H1 (cell line): ENCODE results near the gene SLC7A14. TPM values are rescaled to one million over a fixed set of nuclear protein-coding genes. Genes with fewer than 3 reads are reported as not detected.

Experiments used
- CTCF ChIA-PET: fragments of 300-600 bp; sonication (Branson Sonifier 250); formaldehyde crosslinking; loops from one replicate; lab custom pipeline; 2021; ENCODE audit not compliant: partially characterized antibody; lab: Charles Lee
- POLR2A ChIA-PET: fragments of 300-600 bp; sonication (Branson Sonifier 250); formaldehyde crosslinking; loops from one replicate; lab custom pipeline; 2021; ENCODE audit warnings: inconsistent platforms; ENCODE audit not compliant: partially characterized antibody; lab: Charles Lee
- DNase-seq, 2 experiments: peaks; one replicate each; pipeline versions ENCODE4 v3.0.0 to v3.0.0-alpha.2; 2010 to 2022; ENCODE audit warnings: low spot score in 2 of 2, low read depth in 1 of 2, mixed read lengths in 1 of 2
- FAIRE-seq: peaks from 2 replicates; lab custom pipeline; 2011; peaks lifted over from hg19 to GRCh38; lab: Jason Lieb, UNC
- H2AFZ ChIP-seq: 2 replicates; pipeline ENCODE4 v1.8.1; 2012; ENCODE audit warnings: low read length, inconsistent platforms
- H2AK5ac ChIP-seq: 2 replicates; pipeline ENCODE4 v1.6.1; 2013; ENCODE audit warnings: low read depth, low read length
- H2BK120ac ChIP-seq: replicated peaks from 2 replicates; pipeline ENCODE3; 2013; ENCODE audit warnings: low read depth, low read length, inconsistent platforms
- H2BK12ac ChIP-seq: 2 replicates; pipeline ENCODE4 v1.6.1; 2013; ENCODE audit warnings: low read depth, low read length
- H2BK15ac ChIP-seq: 2 replicates; pipeline ENCODE4 v1.6.1; 2013; ENCODE audit warnings: low read length
- H2BK20ac ChIP-seq: 2 replicates; pipeline ENCODE4 v1.6.1; 2013; ENCODE audit warnings: low read length
- H2BK5ac ChIP-seq: 2 replicates; pipeline ENCODE4 v1.6.1; 2013; ENCODE audit warnings: low read depth, low read length
- H3K14ac ChIP-seq: 2 replicates; pipeline ENCODE4 v1.6.1; 2013; ENCODE audit warnings: inconsistent platforms; ENCODE audit not compliant: insufficient read length
- H3K18ac ChIP-seq: 2 replicates; pipeline ENCODE4 v1.6.1; 2013; ENCODE audit warnings: low read length; ENCODE audit errors: extremely low read depth
- H3K23ac ChIP-seq: 2 replicates; pipeline ENCODE4 v1.6.1; 2013; ENCODE audit warnings: inconsistent platforms; ENCODE audit not compliant: insufficient read length
- H3K23me2 ChIP-seq: 2 replicates; pipeline ENCODE4 v1.6.1; 2013; ENCODE audit warnings: low read depth, low read length
- H3K27ac ChIP-seq: 2 replicates; pipeline ENCODE4 v1.6.1; 2011; ENCODE audit warnings: low read depth, low read length, inconsistent platforms
- H3K27me3 ChIP-seq, 4 experiments: replicated peaks in 1 of 4; 1 replicate in 1 of 4; 2 replicates in 3 of 4; pipeline versions ENCODE4 v1.6.1 to v1.8.1; 2011 to 2013; ENCODE audit warnings: low read length in 3 of 4, mild to moderate bottlenecking in 3 of 4, inconsistent platforms in 2 of 4, mixed read lengths in 2 of 4, moderate library complexity in 1 of 4; ENCODE audit not compliant: control insufficient read depth in 3 of 4, insufficient read depth in 3 of 4; ENCODE audit errors: extremely low read depth in 1 of 4
- H3K36me3 ChIP-seq, 4 experiments: 2 replicates each; pipeline versions ENCODE4 v1.6.1 to v1.8.1; 2011 to 2013; ENCODE audit warnings: mild to moderate bottlenecking in 4 of 4, low read length in 3 of 4, moderate library complexity in 2 of 4, control low read depth in 1 of 4, inconsistent platforms in 1 of 4; ENCODE audit not compliant: insufficient read depth in 4 of 4, control insufficient read depth in 2 of 4
- H3K4ac ChIP-seq: replicated peaks from 2 replicates; pipeline ENCODE3; 2013; ENCODE audit warnings: low read length, low read depth, mixed read lengths, inconsistent platforms; ENCODE audit not compliant: insufficient read length
- H3K4me1 ChIP-seq, 4 experiments: replicated peaks in 1 of 4; 1 replicate in 1 of 4; 2 replicates in 3 of 4; pipeline versions ENCODE4 v1.6.1 to v1.8.1; 2011 to 2013; ENCODE audit warnings: low read length in 3 of 4, inconsistent platforms in 2 of 4, mixed read lengths in 1 of 4; ENCODE audit not compliant: insufficient read depth in 4 of 4, control insufficient read depth in 3 of 4
- H3K4me2 ChIP-seq, 2 experiments: 2 replicates each; pipeline versions ENCODE4 v1.6.1 to v1.8.1; 2011 to 2013; ENCODE audit warnings: low read depth in 2 of 2, low read length in 2 of 2, control low read depth in 1 of 2, inconsistent platforms in 1 of 2, mild to moderate bottlenecking in 1 of 2; ENCODE audit not compliant: insufficient read depth in 1 of 2
- H3K4me3 ChIP-seq, 4 experiments: fragments of 200-600, 300-600 bp in 1 of 4; sonication (generic), shearing (Covaris generic), sonication (Bioruptor Twin) in 1 of 4; 2 replicates each; pipeline versions ENCODE4 v1.5.1 to v1.8.1; 2011 to 2016; ENCODE audit warnings: low read length in 4 of 4, low read depth in 3 of 4, control low read depth in 2 of 4, inconsistent platforms in 2 of 4, mild to moderate bottlenecking in 2 of 4, mixed read lengths in 1 of 4, moderate library complexity in 1 of 4; ENCODE audit not compliant: insufficient read depth in 2 of 4; ENCODE audit errors: extremely low read depth in 1 of 4
- H3K56ac ChIP-seq: replicated peaks from 2 replicates; pipeline ENCODE3; 2013; ENCODE audit warnings: low read depth, mild to moderate bottlenecking, mixed read lengths, low read length, inconsistent platforms; ENCODE audit not compliant: insufficient read length
- H3K79me1 ChIP-seq: 2 replicates; pipeline ENCODE4 v1.6.1; 2013; ENCODE audit warnings: low read depth, low read length, control low read depth
- H3K79me2 ChIP-seq, 2 experiments: 2 replicates each; pipeline versions ENCODE4 v1.6.1 to v1.8.1; 2012 to 2013; ENCODE audit warnings: low read length in 2 of 2, mild to moderate bottlenecking in 2 of 2, inconsistent platforms in 1 of 2; ENCODE audit not compliant: insufficient read depth in 2 of 2, control insufficient read depth in 1 of 2
- H3K9ac ChIP-seq, 4 experiments: replicated peaks in 1 of 4; 1 replicate in 1 of 4; 2 replicates in 3 of 4; pipeline versions ENCODE4 v1.6.1 to v1.8.1; 2011 to 2013; ENCODE audit warnings: low read depth in 3 of 4, low read length in 3 of 4, control low read depth in 2 of 4, mild to moderate bottlenecking in 2 of 4, moderate library complexity in 2 of 4, inconsistent platforms in 1 of 4; ENCODE audit errors: extremely low read depth in 1 of 4
- H3K9me3 ChIP-seq, 2 experiments: 2 replicates each; pipeline versions ENCODE4 v1.6.1 to v1.8.1; 2012 to 2013; ENCODE audit warnings: mild to moderate bottlenecking in 2 of 2, moderate library complexity in 2 of 2, control low read depth in 1 of 2, inconsistent platforms in 1 of 2, low read depth in 1 of 2, low read length in 1 of 2, mixed read lengths in 1 of 2; ENCODE audit not compliant: insufficient read depth in 2 of 2
- H4K20me1 ChIP-seq, 2 experiments: replicated peaks in 1 of 2; 2 replicates each; pipeline versions ENCODE3 to v1.8.1; 2011 to 2013; ENCODE audit warnings: inconsistent platforms in 2 of 2, low read length in 2 of 2, mild to moderate bottlenecking in 1 of 2; ENCODE audit not compliant: insufficient read depth in 2 of 2, control insufficient read depth in 1 of 2
- H4K5ac ChIP-seq: 2 replicates; pipeline ENCODE4 v1.6.1; 2013; ENCODE audit warnings: low read length, low read depth, mixed read lengths, inconsistent platforms; ENCODE audit not compliant: insufficient read length
- H4K8ac ChIP-seq: 2 replicates; pipeline ENCODE4 v1.8.0; 2013; ENCODE audit warnings: mild to moderate bottlenecking, moderate library complexity, low read length, inconsistent platforms; ENCODE audit not compliant: insufficient read depth; ENCODE audit errors: extremely low read depth
- H4K91ac ChIP-seq: replicated peaks from 2 replicates; pipeline ENCODE3; 2013; ENCODE audit warnings: low read length, mixed read lengths, inconsistent platforms; ENCODE audit not compliant: insufficient read length
- ATF3 ChIP-seq: IDR thresholded peaks from 2 replicates; pipeline ENCODE4 v1.6.1; 2011; ENCODE audit warnings: low read depth, mild to moderate bottlenecking, low read length; ENCODE audit not compliant: insufficient read depth
- EP300 ChIP-seq, 2 experiments: IDR thresholded peaks; 1 replicate in 1 of 2; 2 replicates in 1 of 2; pipeline ENCODE4 v1.6.1; 2011 to 2012; ENCODE audit warnings: low read depth in 2 of 2, low read length in 2 of 2, mild to moderate bottlenecking in 2 of 2, borderline replicate concordance in 1 of 2, inconsistent platforms in 1 of 2, moderate library complexity in 1 of 2
- POU5F1 ChIP-seq: IDR thresholded peaks from 2 replicates; pipeline ENCODE4 v1.6.1; 2011; ENCODE audit warnings: low read depth, mild to moderate bottlenecking, low read length, moderate library complexity
- RAD21 ChIP-seq, 2 experiments: IDR thresholded peaks in 1 of 2; conservative IDR thresholded peaks in 1 of 2; 2 replicates each; pipeline ENCODE4 v1.6.1; 2011; ENCODE audit warnings: low read depth in 2 of 2, low read length in 2 of 2, improper control_type of control experiment in 1 of 2, inconsistent platforms in 1 of 2, mild to moderate bottlenecking in 1 of 2, moderate library complexity in 1 of 2
- SP4 ChIP-seq: IDR thresholded peaks from 2 replicates; pipeline ENCODE4 v1.6.1; 2012; ENCODE audit warnings: low read length, inconsistent platforms
- TAF1 ChIP-seq: IDR thresholded peaks from 2 replicates; pipeline ENCODE4 v1.6.1; 2011; ENCODE audit warnings: mild to moderate bottlenecking, low read depth, low read length
- TBP ChIP-seq: IDR thresholded peaks from 2 replicates; pipeline ENCODE4 v1.6.1; 2011; ENCODE audit warnings: low read depth, low read length, improper control_type of control experiment
- WGBS, 2 experiments: shearing (Covaris generic) in 1 of 2; methylation state at CpG; one replicate each; pipeline versions ENCODE4 v1.1.6 to v1.1.7; 2013 to 2015; ENCODE audit warnings: low lambda C conversion rate in 2 of 2, mixed read lengths in 2 of 2, inconsistent platforms in 1 of 2, low coverage in 1 of 2, missing lambda C conversion rate in 1 of 2; ENCODE audit not compliant: insufficient replicate concordance in 2 of 2, insufficient coverage in 1 of 2, insufficient read length in 1 of 2; ENCODE audit errors: extremely low coverage in 1 of 2, missing lambda C conversion rate in 1 of 2; 5-methylcytosine and 5-hydroxymethylcytosine counted together
- polyA plus RNA-seq, 7 experiments: library from polyadenylated mRNA; depleted of rRNA in 3 of 7; stranded (reverse) in 5 of 7; unstranded in 2 of 7; fragments of >200 nt in 5 of 7; fragments of 200-250 nt in 2 of 7; gene quantifications; 1 replicate in 5 of 7; 2 replicates in 1 of 7; 4 replicates in 1 of 7; pipeline versions ENCODE4 v1.2.1 to v1.2.3, GENCODE V29; 2011 to 2013; ENCODE audit warnings: missing spikeins in 2 of 7, mixed read lengths in 2 of 7
- total RNA-seq: library from RNA; stranded (reverse); fragmentation: NEBNext Ultra II Directional; extraction: Animal tissue kit (Norgen Biotek cat#: 25700); gene quantifications from 2 replicates; pipeline ENCODE4 v1.2.1, GENCODE V29; 2021
- TF ChIP-seq, protein P1 (sequence below): IDR thresholded peaks from 2 replicates; pipeline ENCODE4 v1.6.1; 2012; ENCODE audit warnings: inconsistent platforms

SLC7A14 gene
- total and polyA plus RNA-seq, 2 of the 8 experiments (the other 6 are each of a cell fraction or from before 2014, with no cell fraction given) = 0.21 to 0.95 TPM

- Histone ChIP-seq H3K4ac (no peak overlapping the region), H3K27me3 (no peaks in the 10 kb centered on the region), H4K20me1 (no peaks in the 10 kb centered on the region), H3K79me2 (no peaks in the 10 kb centered on the region), H2BK20ac (no peak overlapping the region), H2BK15ac (no peak overlapping the region), H3K56ac (no peak overlapping the region), H4K8ac (no peak overlapping the region), H3K4me3 (no peak overlapping the region), H3K14ac (no peak overlapping the region), H3K23ac (no peak overlapping the region), H3K9me3 (no peaks in the 10 kb centered on the region), H3K9ac (no peak overlapping the region), H2BK5ac (no peak overlapping the region), H3K18ac (no peak overlapping the region), H2BK12ac (no peak overlapping the region), H3K23me2 (no peaks in the 10 kb centered on the region), H2AK5ac (no peak overlapping the region), H3K79me1 (no peaks in the 10 kb centered on the region), H2BK120ac (no peak overlapping the region), H3K4me1 (no peaks in the 10 kb centered on the region), H4K5ac (no peak overlapping the region), H2AFZ (no peak overlapping the region), H3K27ac (no peak overlapping the region), H3K36me3 (no peaks in the 10 kb centered on the region), H3K4me2 (no peak overlapping the region), H4K91ac (no peak overlapping the region)
- FAIRE-seq (no peak), DNase-seq (no peak)
- no peak for TF ChIP-seq ATF3
- TF ChIP-seq SP4 = no peak
- no peak for TF ChIP-seq TBP
- TF ChIP-seq POU5F1 = no peak
- no peak for TF ChIP-seq TAF1
- TF ChIP-seq, protein P1, sequence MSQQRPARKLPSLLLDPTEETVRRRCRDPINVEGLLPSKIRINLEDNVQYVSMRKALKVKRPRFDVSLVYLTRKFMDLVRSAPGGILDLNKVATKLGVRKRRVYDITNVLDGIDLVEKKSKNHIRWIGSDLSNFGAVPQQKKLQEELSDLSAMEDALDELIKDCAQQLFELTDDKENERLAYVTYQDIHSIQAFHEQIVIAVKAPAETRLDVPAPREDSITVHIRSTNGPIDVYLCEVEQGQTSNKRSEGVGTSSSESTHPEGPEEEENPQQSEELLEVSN = no peak
- no peak for TF ChIP-seq RAD21 (IDR thresholded peaks at IDR 0.05 in 1 of 2, conservative IDR thresholded peaks at IDR 0.05 in 1 of 2; ENCODE audit: low read depth in 2 of 2, low read length in 2 of 2)
- no peak for TF ChIP-seq EP300 (IDR thresholded peaks at IDR 0.05; ENCODE audit: borderline replicate concordance in 1 of 2, low read depth in 2 of 2, low read length in 2 of 2)
- WGBS, 2 experiments = 91% methylated on average over 2 of the region's 2 CpGs; no CpG with 5 or more reads in 1 of the 2 experiments
- POLR2A ChIA-PET = no interaction called here
- CTCF ChIA-PET = interaction anchor here (1.0 to 3.3 kb wide), 3 partner anchors 21 to 246 kb away, joined by 3 to 23 read pairs (median 4); partner anchors contain the start of gene SLC7A14
Measured at GRCh38 chr3:170564664-170565063, 21.2 kb downstream of the SLC7A14 start.
